Heart left ventricle (tissue), 16 donors: ENCODE results near the gene MCHR1. TPM values are rescaled to one million over a fixed set of nuclear protein-coding genes. Genes with fewer than 3 reads are reported as not detected.
A peak's percentile ranks its signal among the peaks of the same experiment; 100 is the strongest.
"Not testable (repeated sequence)": the region's sequence is repeated elsewhere in the genome, so short reads cannot be mapped to it uniquely, and the experiment has no call there.

ENCODE experiments used
- ATAC-seq, 4 donors: fragments of 200-7000 bp; cut with Tn5 transposase; one replicate each; pipeline ENCODE4 v1.9.1; 2020 to 2022; ENCODE audit warnings: moderate library complexity in 4 of 4, mild to moderate bottlenecking in 3 of 4, moderate number of reproducible peaks in 1 of 4
- DNase-seq, 5 donors: peaks; one replicate each; pipeline ENCODE4 v3.0.0-alpha.2; 2020
- H3K27ac ChIP-seq, 12 donors: fragments of 200-600 bp; sonication (generic) in 4 of 12; one replicate each; pipeline versions ENCODE4 v1.5.0 to v1.8.0; 2016 to 2022; ENCODE audit warnings: mild to moderate bottlenecking in 2 of 12
- H3K27me3 ChIP-seq, 9 donors: fragments of 200-600 bp; sonication (generic) in 2 of 9; one replicate each; pipeline versions ENCODE4 v1.5.1 to v1.8.0; 2016 to 2022; ENCODE audit warnings: mild to moderate bottlenecking in 3 of 9
- H3K36me3 ChIP-seq, 9 donors: fragments of 200-600 bp; sonication (generic) in 2 of 9; one replicate each; pipeline versions ENCODE4 v1.5.0 to v1.8.0; 2018 to 2022; ENCODE audit warnings: mild to moderate bottlenecking in 2 of 9
- H3K4me1 ChIP-seq, 12 donors: fragments of 200-600 bp; sonication (generic) in 4 of 12; one replicate each; pipeline versions ENCODE4 v1.5.0 to v1.8.0; 2016 to 2022; ENCODE audit warnings: mild to moderate bottlenecking in 3 of 12
- H3K4me3 ChIP-seq, 12 donors: fragments of 200-600 bp; sonication (generic) in 4 of 12; one replicate each; pipeline versions ENCODE4 v1.5.0 to v1.8.0; 2017 to 2022; ENCODE audit warnings: mild to moderate bottlenecking in 9 of 12, moderate library complexity in 4 of 12
- H3K9me3 ChIP-seq, 12 donors: fragments of 200-600 bp; sonication (generic) in 4 of 12; one replicate each; pipeline versions ENCODE4 v1.5.0 to v1.8.0; 2016 to 2022; ENCODE audit warnings: mild to moderate bottlenecking in 1 of 12
- POLR2A ChIP-seq, 2 donors: fragments of 450-650 bp; IDR thresholded peaks; one replicate each; pipeline ENCODE4 v1.6.1; 2017; ENCODE audit warnings: antibody characterized with exemption in 2 of 2, mild to moderate bottlenecking in 2 of 2, moderate library complexity in 2 of 2
- WGBS, 4 donors: extraction: QIAGEN DNeasy Blood & Tissue Kit in 2 of 4; methylation state at CpG; one replicate each; pipeline versions ENCODE4 v1.1.5 to v1.1.7; 2013 to 2018; 5-methylcytosine and 5-hydroxymethylcytosine counted together
- intact Hi-C, 10 donors: fragments of 100-400 bp; cut with DNase I; formaldehyde crosslinking; loops; one replicate each; pipeline versions ENCODE4 v1.11.1 to v1.14.2; 2022
- polyA plus RNA-seq, 2 donors: library from polyadenylated mRNA; stranded (reverse); fragments of 200-250 nt; gene quantifications; one replicate each; pipeline ENCODE4 v1.2.3, GENCODE V29; 2013
- total RNA-seq, 9 donors: library from RNA; depleted of rRNA in 2 of 9; stranded (reverse); fragments of >200 nt in 2 of 9; fragmentation: NEBNext Ultra II Directional in 3 of 9; extraction: Animal tissue kit (Norgen Biotek cat#: 25700) in 3 of 9; gene quantifications; one replicate each; pipeline versions ENCODE4 v1.1.0 to v1.2.4, GENCODE V29; 2016 to 2023
- TF ChIP-seq, protein P1 (sequence below), 12 donors: fragments of 200-600 bp; sonication (generic) in 4 of 12; IDR thresholded peaks; one replicate each; pipeline versions ENCODE4 v1.5.0 to v1.8.0; 2018 to 2022; ENCODE audit warnings: antibody characterized with exemption in 12 of 12, mild to moderate bottlenecking in 5 of 12
- donor health status: ischemic (EF 13 %, LVEDD 7.1; RV severe dilation, severe dysfunction).
- donor health status: healthy with polysubstance abuse.
- donor health status: DM: no; HTN: yes; CAD: no.
- donor health status: DM: no; HTN: no; CAD: no.
- donor health status: ischemic (EF 25% LVEDD 6.9; RV normal size, moderate dysfunction).
- donor health status: ischemic (EF 25% LVEDD 5.7; RV mildly dilated, moderate dysfunction).
- donor health status: healthy.
- donor health status: DM: yes; HTN: yes; CAD: no.
- donor health status: ischemic (EF 35%, LVEDD 5.7; RV mildly dilated, moderate dysfunction).
- donor health status: nonischemic (EF 11% LVEDD 7.7; RV severe dilation, severe dysfunction).
- donor health status: DM: yes; HTN: yes; CAD: no.
- donor health status: PGD.
- donor health status: ischemic (EF 29% LVEDD 5.4; RV normal size, mild dysfunction).
- donor health status: nonischemic (EF 23%, LVEDD 6.1; RV moderate dilation, normal function).

MCHR1 gene
- total and polyA plus RNA-seq, 11 donors, result 0.09 to 0.96 (median 0.35) TPM; not detected in 4

DNA sequence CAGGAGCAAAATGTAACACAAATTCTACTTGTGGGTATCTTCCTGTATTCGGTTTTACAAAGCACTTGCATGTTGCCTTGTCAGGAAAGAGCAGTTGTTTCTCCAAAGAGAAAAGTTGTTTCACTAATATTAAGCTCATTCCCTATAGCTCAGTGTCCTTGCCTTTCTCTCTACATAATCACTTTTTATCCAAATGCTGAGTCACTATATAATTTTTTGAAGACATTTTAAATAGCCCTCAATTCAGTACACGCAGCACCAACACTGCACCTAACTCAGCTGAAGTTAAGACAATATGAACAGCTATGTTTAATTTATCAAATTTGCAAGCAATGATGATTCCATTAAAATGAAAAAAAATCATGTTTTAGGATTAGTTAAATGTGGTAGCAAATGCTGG, 28.2 kb upstream of the MCHR1 start:
- no peak for DNase-seq
- Histone ChIP-seq H3K4me3 (peak overlapping the region in 10 of 12 donors; percentile 44 to 82 (median 69)), H3K27me3 (no peaks in the 10 kb centered on the region), H3K4me1 (peaks cover 0 to 49% (median 33%) of the 10 kb centered on the region in 12 donors), H3K27ac (peak overlapping the region; percentile 94 to 100 (median 98)), H3K36me3 (no peaks in the 10 kb centered on the region), H3K9me3 (no peaks in the 10 kb centered on the region)
- TF ChIP-seq, protein P1, sequence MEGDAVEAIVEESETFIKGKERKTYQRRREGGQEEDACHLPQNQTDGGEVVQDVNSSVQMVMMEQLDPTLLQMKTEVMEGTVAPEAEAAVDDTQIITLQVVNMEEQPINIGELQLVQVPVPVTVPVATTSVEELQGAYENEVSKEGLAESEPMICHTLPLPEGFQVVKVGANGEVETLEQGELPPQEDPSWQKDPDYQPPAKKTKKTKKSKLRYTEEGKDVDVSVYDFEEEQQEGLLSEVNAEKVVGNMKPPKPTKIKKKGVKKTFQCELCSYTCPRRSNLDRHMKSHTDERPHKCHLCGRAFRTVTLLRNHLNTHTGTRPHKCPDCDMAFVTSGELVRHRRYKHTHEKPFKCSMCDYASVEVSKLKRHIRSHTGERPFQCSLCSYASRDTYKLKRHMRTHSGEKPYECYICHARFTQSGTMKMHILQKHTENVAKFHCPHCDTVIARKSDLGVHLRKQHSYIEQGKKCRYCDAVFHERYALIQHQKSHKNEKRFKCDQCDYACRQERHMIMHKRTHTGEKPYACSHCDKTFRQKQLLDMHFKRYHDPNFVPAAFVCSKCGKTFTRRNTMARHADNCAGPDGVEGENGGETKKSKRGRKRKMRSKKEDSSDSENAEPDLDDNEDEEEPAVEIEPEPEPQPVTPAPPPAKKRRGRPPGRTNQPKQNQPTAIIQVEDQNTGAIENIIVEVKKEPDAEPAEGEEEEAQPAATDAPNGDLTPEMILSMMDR (IDR thresholded peaks at IDR 0.05), result no peak
- no peak for TF ChIP-seq POLR2A (IDR thresholded peaks at IDR 0.05)
- 67 to 73% (median 69%) methylated on average over 2 of the region's 2 CpGs for WGBS, 4 donors
- intact Hi-C loops, result no loop called here
- ATAC-seq, result no peak

DNA sequence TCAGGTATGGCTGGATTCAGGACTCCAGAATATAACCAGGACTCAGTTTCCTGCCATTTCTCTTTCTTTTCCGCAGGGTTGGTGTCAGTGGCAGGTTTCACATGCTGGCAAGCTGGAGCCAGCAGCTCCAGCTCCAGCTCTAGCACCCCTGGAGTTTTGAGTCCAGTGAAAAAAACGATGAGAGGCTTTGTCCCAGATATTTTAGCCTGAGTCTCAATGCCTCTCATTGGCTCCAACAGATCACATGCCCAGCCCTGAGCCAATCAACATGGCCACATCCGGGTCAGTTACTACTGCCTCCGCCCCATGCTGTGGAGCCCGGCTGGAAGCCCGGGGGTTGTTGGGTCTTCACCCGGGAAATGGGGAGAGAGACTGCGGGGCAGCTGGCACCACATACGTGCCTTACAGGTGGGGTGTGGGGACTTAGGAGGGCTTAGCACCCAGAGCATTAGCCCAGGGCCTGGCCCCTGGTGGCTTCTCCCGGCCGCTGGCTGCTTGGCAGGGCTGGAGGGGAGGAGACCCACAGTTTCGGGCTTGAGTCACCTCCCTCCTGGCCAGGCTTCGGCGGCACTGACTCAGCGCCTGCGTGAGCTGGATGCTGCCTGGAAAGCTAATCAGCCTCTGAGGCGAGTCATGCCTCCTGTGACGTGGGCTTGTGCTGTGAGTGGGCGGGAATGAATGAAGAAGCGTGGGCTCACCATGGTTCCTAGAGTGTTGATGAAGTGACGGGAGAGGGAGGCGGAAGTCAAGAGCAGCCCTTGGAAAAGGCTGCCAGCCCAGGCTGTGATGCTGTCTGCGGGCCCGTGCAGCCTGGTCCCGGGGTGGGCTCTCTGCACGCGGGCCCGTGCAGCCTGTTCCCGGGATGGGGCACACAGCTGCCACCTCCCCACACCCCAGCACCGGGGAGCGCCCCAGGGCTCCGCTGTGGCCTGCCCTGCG, 27.5 kb upstream of the MCHR1 start:
- no peaks in the 10 kb centered on the region for H3K36me3 ChIP-seq
- H3K4me3 ChIP-seq, result peak overlapping the region in 11 of 12 donors; percentile 44 to 82 (median 69)
- peak overlapping the region; percentile 94 to 100 (median 98) for H3K27ac ChIP-seq
- intact Hi-C loops, result no loop called here
- TF ChIP-seq POLR2A (IDR thresholded peaks at IDR 0.05), result peak; percentile 25 to 87
- TF ChIP-seq, protein P1 (IDR thresholded peaks at IDR 0.05), result peak in 1 of 12 donors; percentile 19
- ATAC-seq (peak; percentile 96 to 97 (median 96)), DNase-seq (peak; percentile 94 to 98 (median 96))
- H3K4me1 ChIP-seq, result peaks cover 0 to 44% (median 32%) of the 10 kb centered on the region in 12 donors
- no peaks in the 10 kb centered on the region for H3K27me3 ChIP-seq
- 13 to 41% (median 33%) methylated on average over 22 to 33 of the region's 33 CpGs for WGBS, 4 donors
- no peaks in the 10 kb centered on the region for H3K9me3 ChIP-seq

DNA sequence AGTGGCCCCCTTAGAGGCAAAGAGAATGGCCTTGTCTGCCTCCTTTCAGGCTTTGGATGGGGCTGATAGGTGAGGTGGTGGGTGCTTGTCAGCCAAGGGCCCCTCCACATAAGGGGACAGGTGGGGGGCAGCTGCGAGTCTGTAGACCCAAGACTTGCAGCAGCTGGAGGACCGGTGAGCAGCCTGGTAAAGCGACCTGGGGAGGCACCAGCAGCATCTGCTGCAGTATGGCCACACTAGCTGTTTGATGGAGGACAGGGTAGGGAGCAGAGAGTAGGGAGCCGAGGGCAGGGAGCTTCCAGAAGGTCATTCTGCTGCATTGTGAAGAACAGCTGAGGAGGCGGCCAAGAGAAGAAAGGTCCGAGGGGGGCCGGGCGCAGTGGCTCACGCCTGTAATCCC, 25.9 kb upstream of the MCHR1 start:
- intact Hi-C loops, result no loop called here
- H3K9me3 ChIP-seq, result no peaks in the 10 kb centered on the region
- peak overlapping the region in 11 of 12 donors; percentile 24 to 99 (median 97) for H3K27ac ChIP-seq
- WGBS, 4 donors, result 94 to 96% (median 95%) methylated on average over 9 of the region's 9 CpGs
- no peak for DNase-seq
- no peak for TF ChIP-seq POLR2A (IDR thresholded peaks at IDR 0.05)
- TF ChIP-seq, protein P1 (IDR thresholded peaks at IDR 0.05), result no peak
- ATAC-seq, result no peak
- no peaks in the 10 kb centered on the region for H3K36me3 ChIP-seq
- no peaks in the 10 kb centered on the region for H3K27me3 ChIP-seq
- H3K4me1 ChIP-seq, result peaks cover 0 to 44% (median 32%) of the 10 kb centered on the region in 12 donors
- no peak overlapping the region for H3K4me3 ChIP-seq

DNA sequence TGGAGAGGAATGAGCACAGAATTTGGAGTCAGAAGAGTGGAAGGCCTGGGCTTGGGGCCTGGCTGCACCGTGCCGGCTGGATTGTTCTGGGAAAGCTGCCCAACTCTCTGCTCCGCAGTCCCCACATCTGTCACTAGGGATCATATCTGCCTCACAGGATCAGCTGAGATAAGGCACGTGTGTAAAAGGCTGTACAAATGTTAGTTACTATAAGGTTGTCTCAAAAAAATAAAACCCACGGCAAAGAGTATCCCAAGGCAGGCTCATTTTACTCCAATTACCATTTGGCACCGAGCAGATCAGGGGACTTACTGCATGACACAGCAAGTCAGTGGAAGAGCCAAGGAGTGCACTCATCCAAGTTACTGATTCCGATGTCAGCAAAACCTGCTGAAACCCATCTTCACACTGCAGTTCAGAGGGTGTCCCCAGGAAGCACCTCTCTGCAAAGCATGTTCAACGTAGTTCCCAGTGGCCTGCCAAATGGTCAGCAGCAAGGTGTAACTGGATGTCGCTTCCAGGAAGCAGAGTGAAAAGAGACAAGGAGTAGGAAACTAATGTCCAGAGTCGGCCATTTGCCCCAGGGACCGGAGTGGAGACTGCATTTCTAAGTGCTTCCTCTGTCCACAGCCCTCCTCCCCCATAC, 24.6 kb upstream of the MCHR1 start:
- H3K4me3 ChIP-seq, result no peak overlapping the region
- ATAC-seq, result peak; percentile 35 to 51 (median 39)
- intact Hi-C loops, result no loop called here

DNA sequence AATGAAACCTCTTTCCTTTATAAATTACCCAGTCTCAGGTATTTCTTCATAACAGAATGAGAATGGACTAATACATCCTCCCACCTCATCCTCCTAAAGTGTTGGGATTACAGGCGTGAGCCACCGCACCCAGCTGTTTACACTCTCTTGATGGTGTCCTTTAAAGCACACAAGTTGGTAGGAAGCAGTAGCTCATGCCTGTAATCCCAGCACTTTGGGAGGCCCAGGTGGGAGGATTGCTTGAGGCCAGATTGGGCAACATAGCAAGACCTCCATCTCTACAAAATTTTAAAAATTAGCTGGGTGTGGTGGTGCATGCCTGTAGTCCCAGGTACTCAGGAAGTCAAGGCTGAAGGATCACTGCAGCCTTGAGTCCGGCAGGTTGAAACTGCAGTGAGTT, 23.3 kb upstream of the MCHR1 start:
- H3K36me3 ChIP-seq, H3K27me3 ChIP-seq, ATAC-seq, H3K4me3 ChIP-seq, DNase-seq, intact Hi-C loops, H3K9me3 ChIP-seq, H3K27ac ChIP-seq: not testable (repeated sequence)
- 92 to 99% (median 98%) methylated on average over 3 of the region's 3 CpGs for WGBS, 4 donors
- H3K4me1 ChIP-seq, result peaks cover 0 to 41% (median 32%) of the 10 kb centered on the region in 12 donors

More for the DNA sequence above, 24.6 kb upstream of the MCHR1 start:
- no peaks in the 10 kb centered on the region for H3K9me3 ChIP-seq
- no peaks in the 10 kb centered on the region for H3K36me3 ChIP-seq
- H3K4me1 ChIP-seq, result peaks cover 0 to 44% (median 32%) of the 10 kb centered on the region in 12 donors
- H3K27me3 ChIP-seq, result no peaks in the 10 kb centered on the region
- peak; percentile 57 to 75 (median 74) for DNase-seq
- H3K27ac ChIP-seq, result peak overlapping the region in 11 of 12 donors; percentile 64 to 98 (median 76)
- WGBS, 4 donors, result 4 to 16% (median 9%) methylated on average over 8 to 11 of the region's 11 CpGs
- no peak for TF ChIP-seq POLR2A (IDR thresholded peaks at IDR 0.05)
- TF ChIP-seq, protein P1 (IDR thresholded peaks at IDR 0.05), result peak in 9 of 12 donors; percentile 8 to 51 (median 26)

DNA sequence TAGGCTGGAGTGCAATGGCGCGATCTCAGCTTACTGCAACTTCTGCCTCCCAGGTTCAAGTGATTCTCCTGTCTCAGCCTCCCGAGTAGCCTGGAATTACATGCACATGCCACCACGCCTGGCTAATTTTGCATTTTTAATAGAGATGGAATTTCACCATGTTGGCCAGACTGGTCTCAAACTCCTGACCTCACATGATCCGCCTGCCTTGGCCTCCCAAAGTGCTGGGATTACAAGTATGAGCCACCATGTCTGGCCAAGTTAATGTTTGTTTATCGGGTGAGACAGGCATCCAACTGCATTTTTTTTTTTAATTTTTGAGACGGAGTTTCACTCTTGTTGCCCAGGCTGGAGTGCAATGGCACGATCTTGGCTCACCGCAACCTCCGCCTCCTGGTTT, 22.6 kb upstream of the MCHR1 start:
- intact Hi-C loops, H3K4me3 ChIP-seq: not testable (repeated sequence)

More for the DNA sequence above, 22.6 kb upstream of the MCHR1 start:
- ATAC-seq, H3K9me3 ChIP-seq, H3K36me3 ChIP-seq, DNase-seq, H3K27ac ChIP-seq, H3K27me3 ChIP-seq: not testable (repeated sequence)
- 97 to 98% (median 97%) methylated on average over 10 of the region's 10 CpGs for WGBS, 4 donors
- H3K4me1 ChIP-seq, result peaks cover 0 to 35% (median 29%) of the 10 kb centered on the region in 12 donors
